22Rv1 (cell line): Measurements from ENCODE around the gene SLC39A9.

Experiments used
- ZFX ChIP-seq: fragments of 450-650 bp; IDR thresholded peaks from 2 replicates; pipeline ENCODE4 v1.6.1; 2017; ENCODE audit warnings: antibody characterized with exemption, borderline replicate concordance
- TF ChIP-seq, protein P1 (sequence below): fragments of 450-650 bp; IDR thresholded peaks from 2 replicates; pipeline ENCODE4 v1.5.1; 2017; ENCODE audit warnings: mild to moderate bottlenecking

DNA sequence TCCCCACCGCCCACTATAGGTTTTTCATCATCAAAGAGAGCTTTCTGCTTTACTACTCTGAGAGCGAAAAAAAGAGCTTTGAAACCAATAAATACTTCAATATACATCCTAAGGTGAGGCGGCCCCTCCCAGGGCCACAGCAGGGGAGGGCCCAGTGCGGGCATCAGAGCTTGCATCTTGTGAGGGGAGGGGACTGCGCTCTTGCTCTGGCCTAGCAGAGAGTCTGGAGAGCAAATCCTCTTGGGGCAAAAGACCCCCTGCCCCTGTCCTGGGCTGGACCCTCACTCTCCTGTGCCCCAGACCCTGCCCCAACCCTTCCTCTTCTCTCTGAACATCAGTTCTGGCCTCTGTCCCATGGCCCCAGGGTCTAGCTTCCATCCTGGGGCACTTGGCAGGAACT, 101.6 kb downstream of the SLC39A9 start:
- TF ChIP-seq, protein P1, sequence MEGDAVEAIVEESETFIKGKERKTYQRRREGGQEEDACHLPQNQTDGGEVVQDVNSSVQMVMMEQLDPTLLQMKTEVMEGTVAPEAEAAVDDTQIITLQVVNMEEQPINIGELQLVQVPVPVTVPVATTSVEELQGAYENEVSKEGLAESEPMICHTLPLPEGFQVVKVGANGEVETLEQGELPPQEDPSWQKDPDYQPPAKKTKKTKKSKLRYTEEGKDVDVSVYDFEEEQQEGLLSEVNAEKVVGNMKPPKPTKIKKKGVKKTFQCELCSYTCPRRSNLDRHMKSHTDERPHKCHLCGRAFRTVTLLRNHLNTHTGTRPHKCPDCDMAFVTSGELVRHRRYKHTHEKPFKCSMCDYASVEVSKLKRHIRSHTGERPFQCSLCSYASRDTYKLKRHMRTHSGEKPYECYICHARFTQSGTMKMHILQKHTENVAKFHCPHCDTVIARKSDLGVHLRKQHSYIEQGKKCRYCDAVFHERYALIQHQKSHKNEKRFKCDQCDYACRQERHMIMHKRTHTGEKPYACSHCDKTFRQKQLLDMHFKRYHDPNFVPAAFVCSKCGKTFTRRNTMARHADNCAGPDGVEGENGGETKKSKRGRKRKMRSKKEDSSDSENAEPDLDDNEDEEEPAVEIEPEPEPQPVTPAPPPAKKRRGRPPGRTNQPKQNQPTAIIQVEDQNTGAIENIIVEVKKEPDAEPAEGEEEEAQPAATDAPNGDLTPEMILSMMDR = no peak
- TF ChIP-seq ZFX = no peak
